GM21360 (cell line): ENCODE results near the gene MRPL12.
"Not testable (repeated sequence)": the region's sequence is repeated elsewhere in the genome, so short reads cannot be mapped to it uniquely, and the experiment has no call there.

Experiments used
- ATAC-seq: cut with Tn5 transposase; IDR thresholded peaks from one replicate; pipeline ENCODE4 v1.9.1; 2021; ENCODE audit warnings: mild to moderate bottlenecking, moderate library complexity; ENCODE audit not compliant: unreplicated experiment

Gene MRPL12

GRCh38 chr17:81702934-81703746 lies at the start of gene MRPL12:
Gene MRPL12 (plus strand): TSS chr17:81703367. CDS start chr17:81703502, 135 bp downstream.
- ATAC-seq, result peak; percentile 81

- no peak for ATAC-seq
Observed at GRCh38 chr17:81655378-81656117, 47.6 kb upstream of the MRPL12 start.

- ATAC-seq, result no peak
Observed at GRCh38 chr17:81656118-81656743, 46.9 kb upstream of the MRPL12 start, which contains the start of gene PDE6G. Gene PDE6G (minus strand): TSS chr17:81656542. CDS start chr17:81653305, 3,237 bp downstream.

GRCh38 chr17:81656835-81657234 lies 46.3 kb upstream of the MRPL12 start:
- no peak for ATAC-seq

GRCh38 chr17:81659038-81659437 lies 44.1 kb upstream of the MRPL12 start:
- no peak for ATAC-seq

GRCh38 chr17:81660441-81660840 lies 42.7 kb upstream of the MRPL12 start:
- ATAC-seq, result no peak

- ATAC-seq, result no peak
Observed at GRCh38 chr17:81662002-81662401, 41.2 kb upstream of the MRPL12 start.

GRCh38 chr17:81664051-81664470 lies 39.1 kb upstream of the MRPL12 start:
- no peak for ATAC-seq

- no peak for ATAC-seq
Observed at GRCh38 chr17:81665205-81666091, 37.7 kb upstream of the MRPL12 start.

- peak; percentile 28 for ATAC-seq
Observed at GRCh38 chr17:81666092-81666341, 37.1 kb upstream of the MRPL12 start.

GRCh38 chr17:81666342-81667191 lies 36.6 kb upstream of the MRPL12 start, which contains the start of the genes CCDC137 and OXLD1:
Gene CCDC137 (plus strand): TSS chr17:81666737. CDS start chr17:81666767, 30 bp downstream.
Gene OXLD1 (minus strand): TSS chr17:81666605. CDS start chr17:81666577, 28 bp downstream.
- peak; percentile 86 for ATAC-seq

GRCh38 chr17:81667754-81668153 lies 35.4 kb upstream of the MRPL12 start:
- no peak for ATAC-seq

GRCh38 chr17:81672504-81672903 lies 30.7 kb upstream of the MRPL12 start:
- ATAC-seq, result no peak

GRCh38 chr17:81672954-81673353 lies 30.2 kb upstream of the MRPL12 start:
- no peak for ATAC-seq

GRCh38 chr17:81673561-81674258 lies 29.5 kb upstream of the MRPL12 start:
- ATAC-seq, result no peak

GRCh38 chr17:81675515-81676221 lies 27.5 kb upstream of the MRPL12 start:
- ATAC-seq, result not testable (repeated sequence)

GRCh38 chr17:81676906-81677305 lies 26.3 kb upstream of the MRPL12 start:
- no peak for ATAC-seq

- ATAC-seq, result no peak
Observed at GRCh38 chr17:81680150-81680549, 23.0 kb upstream of the MRPL12 start.
